Gastroesophageal sphincter (tissue), 4 donors: ENCODE measurements around the gene ADAMTS4. TPM values are rescaled to one million over a fixed set of nuclear protein-coding genes. Genes with fewer than 3 reads are reported as not detected.

Source experiments
- ATAC-seq: fragments of 150-250 bp; one replicate; pipeline ENCODE4 v1.9.1; 2016; ENCODE audit warnings: mild to moderate bottlenecking, moderate library complexity
- H3K27ac ChIP-seq, 4 donors: fragments of 200-600 bp; sonication (generic) in 3 of 4; 1 replicate in 3 of 4; 2 replicates in 1 of 4; pipeline ENCODE4 v1.5.1; 2016 to 2019
- H3K27me3 ChIP-seq: fragments of 200-600 bp; sonication (generic); one replicate; pipeline ENCODE4 v1.5.1; 2019
- H3K36me3 ChIP-seq, 2 donors: fragments of 200-600 bp; sonication (generic); one replicate each; pipeline ENCODE4 v1.5.1; 2019; ENCODE audit warnings: control low read depth in 1 of 2
- H3K4me1 ChIP-seq, 3 donors: fragments of 200-600 bp; sonication (generic); 1 replicate in 2 of 3; 2 replicates in 1 of 3; pipeline ENCODE4 v1.5.1; 2016 to 2019; ENCODE audit warnings: control low read depth in 2 of 3
- H3K4me3 ChIP-seq, 2 donors: fragments of 200-600 bp; sonication (generic); one replicate each; pipeline ENCODE4 v1.5.1; 2019; ENCODE audit warnings: mild to moderate bottlenecking in 1 of 2, moderate library complexity in 1 of 2
- H3K9me3 ChIP-seq, 3 donors: fragments of 200-600 bp; sonication (generic); one replicate each; pipeline ENCODE4 v1.5.1; 2017 to 2019; ENCODE audit warnings: control low read depth in 2 of 3
- CTCF ChIP-seq, 4 experiments: fragments of 200-600 bp in 2 of 4; fragments of 450-650 bp in 2 of 4; sonication (generic) in 1 of 4; IDR thresholded peaks; one replicate each; pipeline ENCODE4 v1.5.1; 2017 to 2019; ENCODE audit warnings: antibody characterized with exemption in 4 of 4, mild to moderate bottlenecking in 2 of 4, moderate library complexity in 2 of 4
- EP300 ChIP-seq: sonication (generic); formaldehyde crosslinking; IDR thresholded peaks from one replicate; pipeline ENCODE4 v1.6.1; 2017; ENCODE audit warnings: antibody characterized with exemption, mild to moderate bottlenecking
- POLR2A ChIP-seq, 2 donors: fragments of 450-650 bp; IDR thresholded peaks; one replicate each; pipeline ENCODE4 v1.6.1; 2017; ENCODE audit warnings: antibody characterized with exemption in 2 of 2, mild to moderate bottlenecking in 2 of 2, moderate library complexity in 1 of 2
- POLR2AphosphoS5 ChIP-seq: sonication (generic); formaldehyde crosslinking; IDR thresholded peaks from one replicate; pipeline ENCODE4 v1.6.1; 2017; ENCODE audit warnings: antibody characterized with exemption
- WGBS, 2 donors: methylation state at CpG; one replicate each; pipeline ENCODE4 v1.1.5; 2018; ENCODE audit warnings: low coverage in 1 of 2; 5-methylcytosine and 5-hydroxymethylcytosine counted together
- total RNA-seq, 4 donors: library from RNA; depleted of rRNA; stranded (reverse); fragments of >200 nt; gene quantifications; one replicate each; pipeline ENCODE4 v1.1.0, GENCODE V29; 2016

ADAMTS4 gene
- total RNA-seq, 4 donors from 2014 or later, result 3.7 to 60.6 (median 6.7) TPM

GRCh38 chr1:161195171-161195570 is 3.7 kb downstream of the ADAMTS4 start:
- peaks cover 0 to 83% (median 34%) of the 10 kb centered on the region in 3 donors for H3K4me1 ChIP-seq
- peak overlapping the region in 1 of 2 donors; percentile 50 for H3K4me3 ChIP-seq
- WGBS, 2 donors, result 80 to 100% methylated on average over 1 to 2 of the region's 4 CpGs
- no peaks in the 10 kb centered on the region for H3K9me3 ChIP-seq
- peak overlapping the region in 1 of 4 donors; percentile 3 for H3K27ac ChIP-seq
- H3K36me3 ChIP-seq, result peaks cover 0 to 19% of the 10 kb centered on the region in 2 donors
- no peak for ATAC-seq
- no peak for TF ChIP-seq CTCF (IDR thresholded peaks at IDR 0.05)
- no peak for TF ChIP-seq POLR2AphosphoS5
- no peak for TF ChIP-seq POLR2A (IDR thresholded peaks at IDR 0.05)
- no peak for TF ChIP-seq EP300
- H3K27me3 ChIP-seq, result peaks cover 4% of the 10 kb centered on the region

GRCh38 chr1:161193561-161194235 is 5.2 kb downstream of the ADAMTS4 start:
- Histone ChIP-seq H3K4me1 (peaks cover 0 to 68% (median 20%) of the 10 kb centered on the region in 3 donors), H3K27ac (peak overlapping the region in 2 of 4 donors; percentile 14 to 30), H3K27me3 (peaks cover 4% of the 10 kb centered on the region), H3K9me3 (no peaks in the 10 kb centered on the region), H3K36me3 (peaks cover 0 to 19% of the 10 kb centered on the region in 2 donors), H3K4me3 (peak overlapping the region in 1 of 2 donors; percentile 10)
- 69% methylated on average over 4 of the region's 21 CpGs; no CpG with 5 or more reads in 1 of the 2 donors for WGBS, 2 donors
- ATAC-seq, result no peak
- TF ChIP-seq POLR2A (IDR thresholded peaks at IDR 0.05), result no peak
- TF ChIP-seq CTCF (IDR thresholded peaks at IDR 0.05), result peak in 1 of 4 experiments; percentile 30
- TF ChIP-seq POLR2AphosphoS5, result no peak
- no peak for TF ChIP-seq EP300

GRCh38 chr1:161192476-161193465 is 6.1 kb downstream of the ADAMTS4 start:
- TF ChIP-seq POLR2AphosphoS5 (peak; percentile 37), POLR2A (IDR thresholded peaks at IDR 0.05) (peak in 1 of 2 donors; percentile 10), CTCF (IDR thresholded peaks at IDR 0.05) (peak in 3 of 4 experiments; percentile 73 to 86 (median 79)), EP300 (no peak)
- H3K4me1 ChIP-seq, result peaks cover 0 to 59% (median 14%) of the 10 kb centered on the region in 3 donors
- peaks cover 4% of the 10 kb centered on the region for H3K27me3 ChIP-seq
- peaks cover 0 to 19% of the 10 kb centered on the region in 2 donors for H3K36me3 ChIP-seq
- H3K4me3 ChIP-seq, result no peak overlapping the region
- peak overlapping the region in 2 of 4 donors; percentile 1 to 32 for H3K27ac ChIP-seq
- H3K9me3 ChIP-seq, result no peaks in the 10 kb centered on the region
- 16 to 36% methylated on average over 5 to 6 of the region's 15 CpGs for WGBS, 2 donors
- ATAC-seq, result peak; percentile 69

GRCh38 chr1:161191971-161192370 is 6.9 kb downstream of the ADAMTS4 start:
- H3K4me3 ChIP-seq, result no peak overlapping the region
- no peaks in the 10 kb centered on the region for H3K9me3 ChIP-seq
- peaks cover 4% of the 10 kb centered on the region for H3K27me3 ChIP-seq
- no peak for TF ChIP-seq POLR2A (IDR thresholded peaks at IDR 0.05)
- peaks cover 0 to 19% of the 10 kb centered on the region in 2 donors for H3K36me3 ChIP-seq
- 48 to 70% methylated on average over 5 to 7 of the region's 8 CpGs for WGBS, 2 donors
- peaks cover 0 to 51% (median 11%) of the 10 kb centered on the region in 3 donors for H3K4me1 ChIP-seq
- H3K27ac ChIP-seq, result no peak overlapping the region
- ATAC-seq, result no peak

- H3K9me3 ChIP-seq, result no peaks in the 10 kb centered on the region
- H3K4me3 ChIP-seq, result no peak overlapping the region
- peaks cover 4% of the 10 kb centered on the region for H3K27me3 ChIP-seq
- H3K27ac ChIP-seq, result no peak overlapping the region
- ATAC-seq, result no peak
- TF ChIP-seq POLR2AphosphoS5 (no peak), POLR2A (IDR thresholded peaks at IDR 0.05) (no peak), CTCF (IDR thresholded peaks at IDR 0.05) (no peak), EP300 (no peak)
- H3K4me1 ChIP-seq, result peaks cover 0 to 42% (median 5%) of the 10 kb centered on the region in 3 donors
- 77% methylated on average over 4 of the region's 22 CpGs; no CpG with 5 or more reads in 1 of the 2 donors for WGBS, 2 donors
- H3K36me3 ChIP-seq, result peaks cover 0 to 19% of the 10 kb centered on the region in 2 donors
These were observed 7.8 kb downstream of the ADAMTS4 start for GRCh38 chr1:161190962-161191521.
